Measurements from ENCODE around the gene CLDN2. TPM values are rescaled to one million over a fixed set of nuclear protein-coding genes. Genes with fewer than 3 reads are reported as not detected.

Gene CLDN2
- total and polyA plus RNA-seq, 2 of the 13 experiments (the other 11 are each of a cell fraction or from before 2014, with no cell fraction given), result 1.3 to 1.5 TPM

GRCh38 chrX:106898462-106898861, 21.7 kb upstream of the CLDN2 start (continued):
- no peak for TF ChIP-seq LRRFIP1 (CRISPR knock-in tag; conservative IDR thresholded peaks at IDR 0.05)
- no peak for TF ChIP-seq ZNF616 (CRISPR knock-in tag; IDR thresholded peaks at IDR 0.05; ENCODE audit: low read depth)
- TF ChIP-seq STAG1 (CRISPR knock-in tag; IDR thresholded peaks at IDR 0.05), result peak; percentile 70
- no peak for TF ChIP-seq GLI4 (CRISPR knock-in tag; IDR thresholded peaks at IDR 0.05; ENCODE audit: borderline replicate concordance)
- TF ChIP-seq ZFY (CRISPR knock-in tag; IDR thresholded peaks at IDR 0.05), result no peak
- TF ChIP-seq GABPA (IDR thresholded peaks at IDR 0.05; ENCODE audit: low read depth, low read length), result no peak
- TF ChIP-seq GABPA (CRISPR knock-in tag; IDR thresholded peaks at IDR 0.05; ENCODE audit: low read depth), result no peak
- no peak for TF ChIP-seq NFE2L1 (CRISPR knock-in tag; IDR thresholded peaks at IDR 0.05; ENCODE audit: borderline replicate concordance)
- no peak for TF ChIP-seq ZBTB8A (CRISPR knock-in tag; IDR thresholded peaks at IDR 0.05; ENCODE audit: borderline replicate concordance, low read depth)
- TF ChIP-seq ERF (CRISPR knock-in tag; IDR thresholded peaks at IDR 0.05), result no peak
- TF ChIP-seq ADNP (CRISPR knock-in tag; IDR thresholded peaks at IDR 0.05), result 0 out of 2 replicates have a peak, but pooled peaks have one; percentile 57
- TF ChIP-seq CHCHD3 (CRISPR knock-in tag; IDR thresholded peaks at IDR 0.05), result no peak
- TF ChIP-seq MLXIP (CRISPR knock-in tag; IDR thresholded peaks at IDR 0.05; ENCODE audit: borderline replicate concordance), result no peak
- TF ChIP-seq ZNF839 (CRISPR knock-in tag; IDR thresholded peaks at IDR 0.05; ENCODE audit: borderline replicate concordance), result no peak
- no peak for TF ChIP-seq ZNF382 (CRISPR knock-in tag; IDR thresholded peaks at IDR 0.05; ENCODE audit: borderline replicate concordance)
- TF ChIP-seq ARID3A (IDR thresholded peaks at IDR 0.05; ENCODE audit: low read depth, low read length), result peak; percentile 66; the same call in 1 of the 2 replicates
- no peak for TF ChIP-seq SNAPC5 (CRISPR knock-in tag; IDR thresholded peaks at IDR 0.05; ENCODE audit: borderline replicate concordance)
- peak; percentile 67; the same call in 1 of the 2 replicates for TF ChIP-seq ZMYM3 (CRISPR knock-in tag; IDR thresholded peaks at IDR 0.05)
- no peak for TF ChIP-seq ETS1 (CRISPR knock-in tag; IDR thresholded peaks at IDR 0.05)
- TF ChIP-seq GMEB2 (CRISPR knock-in tag; IDR thresholded peaks at IDR 0.05; ENCODE audit: low read depth), result no peak
- TF ChIP-seq DR1 (CRISPR knock-in tag; IDR thresholded peaks at IDR 0.05), result no peak

Measured in HepG2 (cell line).